ENCODE measurements around the gene PMEL.

DNA sequence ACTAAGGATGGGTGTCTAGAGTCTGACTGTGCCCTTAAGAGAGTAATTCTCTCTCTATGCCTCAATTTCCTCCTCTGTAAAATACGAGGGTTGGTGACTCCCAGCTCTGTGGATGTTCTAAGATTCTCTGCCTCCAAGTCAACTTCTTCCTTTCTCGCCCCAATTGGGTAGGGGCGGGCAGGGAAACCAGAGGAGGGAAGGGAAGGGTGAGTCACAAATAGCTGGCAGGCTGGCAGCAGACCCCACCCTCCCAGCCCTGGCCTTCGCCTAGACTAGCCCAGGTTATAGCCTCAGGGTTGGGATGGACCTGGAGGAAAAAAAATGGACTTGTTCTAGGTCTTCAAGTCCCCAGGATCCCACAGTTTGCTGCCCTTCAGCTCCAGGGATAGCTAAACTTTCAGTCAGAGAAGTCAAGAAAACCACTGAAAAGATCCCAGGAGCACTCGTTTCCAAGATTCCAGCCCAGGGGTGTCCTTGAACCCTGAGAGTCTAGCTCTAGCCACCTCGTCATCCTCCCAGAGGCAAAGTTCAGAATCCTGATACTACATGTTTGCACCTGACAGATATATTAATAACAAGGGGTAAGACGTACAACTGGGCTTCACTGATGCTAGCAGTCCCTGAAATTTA, 32.6 kb downstream of the PMEL start:
- TF ChIP-seq CTCF (optimal IDR thresholded peaks at IDR 0.05 in 1 of 3, IDR thresholded peaks at IDR 0.05 in 1 of 3, conservative IDR thresholded peaks at IDR 0.05 in 1 of 3; ENCODE audit: extremely low read depth in 1 of 3, insufficient read depth in 2 of 3, low read length in 3 of 3): no peak
- TF ChIP-seq EZH2 (IDR thresholded peaks at IDR 0.05; ENCODE audit: low read length): no peak

Measured in keratinocyte (primary cell).